ENCODE data around the gene VCL. TPM values are rescaled to one million over a fixed set of nuclear protein-coding genes. Genes with fewer than 3 reads are reported as not detected.

The VCL gene
- total RNA-seq, 1 experiment from 2014 or later, result 382 TPM

GRCh38 chr10:74055383-74056049, 57.6 kb downstream of the VCL start:
- ChIA-PET POLR2A (ENCODE audit: unreplicated experiment) (interaction anchor here (0.5 to 1.7 kb wide), 6 partner anchors 56 to 168 kb away, joined by 3 to 23 read pairs (median 6); partner anchors contain the start of gene VCL), CTCF (interaction anchor here (0.6 to 1.6 kb wide), 8 partner anchors 20 to 192 kb away, joined by 3 to 9 read pairs (median 4); no protein-coding TSS in a partner anchor)
- no peaks in the 10 kb centered on the region for H3K9me3 ChIP-seq (ENCODE audit: low read length)
- no peaks in the 10 kb centered on the region for H3K27me3 ChIP-seq (ENCODE audit: low read length)
- peaks cover 5% of the 10 kb centered on the region; the same call in 1 of the 2 replicates for H3K36me3 ChIP-seq (ENCODE audit: low read depth, low read length)
- peak overlapping the region; percentile 29 for H3K4me3 ChIP-seq (ENCODE audit: low read length)
- TF ChIP-seq CTCF (conservative IDR thresholded peaks at IDR 0.05; ENCODE audit: low read depth, low read length), result no peak
- no peak for TF ChIP-seq EZH2 (IDR thresholded peaks at IDR 0.05; ENCODE audit: low read length, unreplicated experiment)
- no peak for TF ChIP-seq EZH2phosphoT487 (IDR thresholded peaks at IDR 0.05; ENCODE audit: borderline replicate concordance, low read length)
- peak; percentile 48 for ATAC-seq
- peaks cover 36% of the 10 kb centered on the region for H3F3A ChIP-seq (ENCODE audit: low read length, unreplicated experiment)
- H3K79me2 ChIP-seq (ENCODE audit: low read length), result peaks cover 83% of the 10 kb centered on the region
- H2AFZ ChIP-seq (ENCODE audit: low read length), result no peak overlapping the region
- peak overlapping the region; percentile 68 for H3K4me2 ChIP-seq (ENCODE audit: low read length)
- intact Hi-C loops (cut with micrococcal nuclease), result loop anchor here (1.0 kb wide), 5 partner anchors 20 to 169 kb away; no protein-coding TSS in a partner anchor
- TSS peak; percentile 96 for BruUV-seq (replicated peaks)
- no peaks in the 10 kb centered on the region for H3K9me2 ChIP-seq (replicated peaks; ENCODE audit: low read length)
- peak overlapping the region; percentile 0 for H3K9ac ChIP-seq (ENCODE audit: low read length)
- peaks cover 63% of the 10 kb centered on the region for H3K4me1 ChIP-seq (ENCODE audit: insufficient read depth, low read length)
- H4K20me1 ChIP-seq (ENCODE audit: low read length), result peaks cover 11% of the 10 kb centered on the region; the same call in 1 of the 2 replicates
- H3K27ac ChIP-seq (ENCODE audit: low read length), result peak overlapping the region; percentile 71
- DNase-seq, result peak; percentile 100

GRCh38 chr10:74056050-74056818, 58.3 kb downstream of the VCL start:
- no peak overlapping the region for H2AFZ ChIP-seq (ENCODE audit: low read length)
- H3K4me1 ChIP-seq (ENCODE audit: insufficient read depth, low read length), result peaks cover 65% of the 10 kb centered on the region
- no peaks in the 10 kb centered on the region for H3K27me3 ChIP-seq (ENCODE audit: low read length)
- ATAC-seq (peak; percentile 88), DNase-seq (peak; percentile 100)
- peak overlapping the region; percentile 20 for H3K9ac ChIP-seq (ENCODE audit: low read length)
- POLR2A ChIA-PET (ENCODE audit: unreplicated experiment), result interaction anchor here (0.6 to 1.7 kb wide), 11 partner anchors 57 to 698 kb away, joined by 3 to 23 read pairs (median 5); partner anchors contain the start of gene VCL
- H3K9me2 ChIP-seq (replicated peaks; ENCODE audit: low read length), result no peaks in the 10 kb centered on the region
- intact Hi-C loops (cut with micrococcal nuclease), result loop anchor here (1.0 kb wide), 5 partner anchors 21 to 170 kb away; no protein-coding TSS in a partner anchor
- H3F3A ChIP-seq (ENCODE audit: low read length, unreplicated experiment), result peaks cover 36% of the 10 kb centered on the region
- peaks cover 7% of the 10 kb centered on the region; the same call in 1 of the 2 replicates for H3K36me3 ChIP-seq (ENCODE audit: low read depth, low read length)
- H3K4me2 ChIP-seq (ENCODE audit: low read length), result peak overlapping the region; percentile 68
- CTCF ChIA-PET, result interaction anchor here (0.6 to 1.6 kb wide), 9 partner anchors 21 to 191 kb away, joined by 3 to 11 read pairs (median 5); no protein-coding TSS in a partner anchor
- H4K20me1 ChIP-seq (ENCODE audit: low read length), result peaks cover 12% of the 10 kb centered on the region; the same call in 1 of the 2 replicates
- peak overlapping the region; percentile 29 for H3K4me3 ChIP-seq (ENCODE audit: low read length)
- TSS peak; percentile 60 for BruUV-seq (replicated peaks)
- peak overlapping the region; percentile 71 for H3K27ac ChIP-seq (ENCODE audit: low read length)
- TF ChIP-seq CTCF (conservative IDR thresholded peaks at IDR 0.05; ENCODE audit: low read depth, low read length), result no peak
- TF ChIP-seq EZH2 (IDR thresholded peaks at IDR 0.05; ENCODE audit: low read length, unreplicated experiment), result no peak
- no peak for TF ChIP-seq EZH2phosphoT487 (IDR thresholded peaks at IDR 0.05; ENCODE audit: borderline replicate concordance, low read length)
- H3K79me2 ChIP-seq (ENCODE audit: low read length), result peaks cover 82% of the 10 kb centered on the region
- H3K9me3 ChIP-seq (ENCODE audit: low read length), result no peaks in the 10 kb centered on the region
